Measurements from ENCODE around the gene SLC49A4. TPM values are rescaled to one million over a fixed set of nuclear protein-coding genes. Genes with fewer than 3 reads are reported as not detected.

SLC49A4 gene
- total and polyA plus RNA-seq, 12 donors, result 3.1 to 19.7 (median 15.3) TPM

DNA sequence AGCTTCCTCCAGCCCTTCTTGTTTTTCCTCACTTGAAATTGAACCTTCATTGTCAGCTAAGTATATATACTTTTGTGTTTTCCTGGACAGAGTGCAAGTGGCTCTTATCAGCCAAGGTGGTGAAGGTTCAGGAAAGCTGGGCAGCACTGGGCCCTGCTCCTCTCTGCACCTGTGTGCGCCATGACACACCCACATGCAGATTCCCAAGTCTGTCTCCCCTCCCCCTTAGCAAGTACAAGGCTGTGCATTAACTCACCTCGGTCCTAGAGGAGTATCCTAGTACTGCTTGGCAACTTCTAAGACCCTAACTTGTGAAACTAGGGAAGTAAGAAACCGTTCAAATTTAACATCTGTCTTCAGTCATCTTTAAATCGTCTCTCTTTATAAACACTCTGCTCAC is 85.8 kb downstream of the SLC49A4 start:
- TF ChIP-seq CTCF (IDR thresholded peaks at IDR 0.05), result no peak
- Histone ChIP-seq H3K27ac (no peak overlapping the region), H3K4me1 (peaks cover 0 to 3% (median 0%) of the 10 kb centered on the region in 9 donors), H3K9me3 (no peaks in the 10 kb centered on the region), H3K36me3 (peaks cover 0 to 38% (median 10%) of the 10 kb centered on the region in 9 donors), H3K27me3 (no peaks in the 10 kb centered on the region), H3K4me3 (no peak overlapping the region)
- no peak for ATAC-seq
- intact Hi-C loops (cut with DNase I), result no loop called here
- no peak for DNase-seq
- WGBS, 2 donors, result 76 to 77% methylated on average over 4 of the region's 4 CpGs

DNA sequence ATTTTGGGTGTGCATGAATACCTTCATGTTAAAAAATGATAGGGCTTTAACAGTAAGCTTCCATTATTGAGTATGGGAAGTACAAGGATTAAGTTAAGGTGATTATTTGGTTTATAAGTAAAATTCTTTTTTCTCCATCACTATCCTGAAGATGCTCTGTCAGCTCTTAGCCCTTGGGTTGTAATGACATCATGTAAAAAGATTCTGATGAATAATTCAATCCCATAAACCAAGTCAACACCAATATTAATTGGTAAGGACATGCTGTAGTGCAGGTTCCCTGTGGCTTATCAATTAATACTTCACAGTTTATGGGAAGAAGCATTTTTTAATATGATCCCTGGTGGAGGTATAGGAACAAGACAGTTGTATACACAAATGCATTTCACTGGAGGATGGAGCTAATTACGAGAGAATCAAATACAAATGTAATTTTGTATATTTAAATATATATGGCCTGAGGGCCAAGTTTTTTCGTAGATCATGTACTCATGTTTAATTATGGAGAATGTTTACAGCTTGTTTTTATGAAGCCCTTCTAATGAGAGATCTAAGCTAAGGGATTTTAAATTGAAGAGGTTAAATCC is 87.6 kb downstream of the SLC49A4 start:
- Histone ChIP-seq H3K27me3 (no peaks in the 10 kb centered on the region), H3K9me3 (no peaks in the 10 kb centered on the region), H3K36me3 (peaks cover 0 to 38% (median 10%) of the 10 kb centered on the region in 9 donors), H3K4me3 (no peak overlapping the region), H3K27ac (no peak overlapping the region), H3K4me1 (no peaks in the 10 kb centered on the region)
- ATAC-seq (no peak), DNase-seq (no peak)
- intact Hi-C loops (cut with DNase I), result no loop called here
- no peak for TF ChIP-seq CTCF (IDR thresholded peaks at IDR 0.05)
- WGBS, 2 donors, result 96 to 98% methylated on average over 2 of the region's 2 CpGs

DNA sequence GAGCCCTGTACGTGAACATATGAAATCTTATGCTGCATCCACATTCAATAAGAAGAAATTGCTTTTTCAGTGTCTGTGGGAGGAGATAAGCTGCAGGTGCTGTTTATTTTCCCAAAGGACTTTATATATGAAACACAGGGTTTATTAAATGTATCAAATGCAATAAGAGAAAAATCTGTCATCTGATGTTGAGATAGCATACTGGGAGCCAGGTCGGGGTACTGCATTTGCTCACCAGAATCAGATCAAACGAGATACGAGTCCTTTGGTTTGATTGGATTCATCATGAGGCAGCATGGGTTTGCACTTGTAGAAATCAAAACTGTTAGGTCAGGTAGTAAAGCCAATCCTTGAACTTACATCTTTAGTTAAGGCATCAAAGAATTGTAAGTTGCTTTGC is 91.4 kb downstream of the SLC49A4 start:
- ATAC-seq, result no peak
- DNase-seq, result no peak

DNA sequence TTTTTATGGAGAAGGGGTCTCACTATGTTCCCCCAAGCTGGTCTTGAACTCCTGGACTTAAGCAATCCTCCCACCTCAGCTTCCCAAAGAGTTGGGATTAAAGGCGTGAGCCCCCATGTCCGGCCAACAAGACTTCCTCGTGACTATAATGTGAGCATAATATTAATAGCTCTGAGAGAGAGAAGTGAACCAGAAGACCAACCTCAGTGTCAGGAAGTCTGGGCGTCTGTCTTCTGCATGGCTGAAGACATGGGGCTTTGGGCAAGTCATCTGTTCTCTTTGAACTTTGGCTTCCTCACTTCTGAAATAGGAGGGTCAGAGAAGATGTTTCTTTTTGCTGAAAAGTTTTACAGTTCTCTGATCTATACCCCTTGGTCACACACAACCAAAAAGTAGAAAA is 92.1 kb downstream of the SLC49A4 start:
- WGBS, 2 donors, result 91% methylated on average over 4 of the region's 4 CpGs
- no peak overlapping the region for H3K4me3 ChIP-seq
- DNase-seq (no peak), ATAC-seq (no peak)
- H3K27ac ChIP-seq, result no peak overlapping the region
- intact Hi-C loops (cut with DNase I), result no loop called here
- H3K9me3 ChIP-seq, result no peaks in the 10 kb centered on the region
- TF ChIP-seq CTCF (IDR thresholded peaks at IDR 0.05), result no peak
- H3K27me3 ChIP-seq, result no peaks in the 10 kb centered on the region
- H3K4me1 ChIP-seq, result peaks cover 0 to 21% (median 13%) of the 10 kb centered on the region in 9 donors
- peaks cover 0 to 10% (median 0%) of the 10 kb centered on the region in 9 donors for H3K36me3 ChIP-seq

More for the DNA sequence above, 91.4 kb downstream of the SLC49A4 start:
- Histone ChIP-seq H3K27ac (no peak overlapping the region), H3K36me3 (peaks cover 0 to 17% (median 0%) of the 10 kb centered on the region in 9 donors), H3K27me3 (no peaks in the 10 kb centered on the region), H3K4me1 (peaks cover 0 to 20% (median 13%) of the 10 kb centered on the region in 9 donors), H3K4me3 (no peak overlapping the region), H3K9me3 (no peaks in the 10 kb centered on the region)
- 92 to 93% methylated on average over 4 of the region's 4 CpGs for WGBS, 2 donors
- intact Hi-C loops (cut with DNase I), result no loop called here
- no peak for TF ChIP-seq CTCF (IDR thresholded peaks at IDR 0.05)

All from heart right ventricle (tissue), 16 donors.